GM21576 (cell line): ENCODE measurements around the gene ZNF385A.

ENCODE experiments used
- ATAC-seq: cut with Tn5 transposase; IDR thresholded peaks from one replicate; pipeline ENCODE4 v1.9.1; 2021; ENCODE audit warnings: mild to moderate bottlenecking, moderate library complexity; ENCODE audit not compliant: unreplicated experiment

The ZNF385A gene, protein sequence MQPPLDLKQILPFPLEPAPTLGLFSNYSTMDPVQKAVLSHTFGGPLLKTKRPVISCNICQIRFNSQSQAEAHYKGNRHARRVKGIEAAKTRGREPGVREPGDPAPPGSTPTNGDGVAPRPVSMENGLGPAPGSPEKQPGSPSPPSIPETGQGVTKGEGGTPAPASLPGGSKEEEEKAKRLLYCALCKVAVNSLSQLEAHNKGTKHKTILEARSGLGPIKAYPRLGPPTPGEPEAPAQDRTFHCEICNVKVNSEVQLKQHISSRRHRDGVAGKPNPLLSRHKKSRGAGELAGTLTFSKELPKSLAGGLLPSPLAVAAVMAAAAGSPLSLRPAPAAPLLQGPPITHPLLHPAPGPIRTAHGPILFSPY

DNA sequence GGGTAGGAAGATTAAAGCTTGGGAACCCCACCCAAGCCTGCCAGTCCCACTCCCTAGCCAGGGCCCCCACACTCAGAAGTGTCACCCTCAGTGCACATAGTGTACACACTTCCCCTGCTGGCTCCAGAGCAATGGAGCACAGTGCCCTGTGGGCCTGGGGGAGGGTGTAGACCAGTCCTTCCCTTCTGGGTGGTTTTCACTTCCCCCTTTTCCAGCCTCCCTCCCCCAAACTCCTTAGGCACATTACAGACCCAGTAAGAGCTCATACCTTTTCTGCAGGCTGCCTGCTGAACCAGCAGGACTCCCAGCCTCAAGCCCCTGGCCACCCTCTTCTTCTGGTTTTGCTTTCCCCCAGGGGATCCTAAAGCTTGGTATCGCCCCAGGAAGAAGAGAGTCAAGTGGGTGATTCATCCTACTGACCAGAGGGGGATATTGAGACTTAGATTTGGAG lies at the start of gene ZNF385A:
Gene ZNF385A, minus strand, starts transcription at position 143 of the 451 bp plus-strand sequence. CDS start 219 bp downstream, outside the sequence.
- ATAC-seq = no peak

DNA sequence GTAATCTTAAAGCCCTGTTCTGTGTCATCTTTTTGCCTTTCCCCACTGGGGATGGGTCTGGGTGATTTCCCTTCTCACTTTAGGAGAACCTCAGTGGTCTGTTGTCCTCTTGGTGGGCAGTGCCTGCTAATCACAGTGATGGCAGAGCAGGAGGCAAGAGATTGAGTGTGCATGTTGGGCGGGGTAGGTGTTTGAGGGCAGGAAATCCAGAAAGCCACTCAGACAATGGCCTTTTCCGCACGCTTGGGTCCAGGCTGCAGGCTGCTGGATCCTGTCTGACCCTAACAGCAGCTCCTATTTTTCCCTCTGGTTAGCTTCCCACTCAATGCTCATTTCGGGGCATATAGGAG lies 48.3 kb upstream of the ZNF385A start:
- ATAC-seq = no peak

DNA sequence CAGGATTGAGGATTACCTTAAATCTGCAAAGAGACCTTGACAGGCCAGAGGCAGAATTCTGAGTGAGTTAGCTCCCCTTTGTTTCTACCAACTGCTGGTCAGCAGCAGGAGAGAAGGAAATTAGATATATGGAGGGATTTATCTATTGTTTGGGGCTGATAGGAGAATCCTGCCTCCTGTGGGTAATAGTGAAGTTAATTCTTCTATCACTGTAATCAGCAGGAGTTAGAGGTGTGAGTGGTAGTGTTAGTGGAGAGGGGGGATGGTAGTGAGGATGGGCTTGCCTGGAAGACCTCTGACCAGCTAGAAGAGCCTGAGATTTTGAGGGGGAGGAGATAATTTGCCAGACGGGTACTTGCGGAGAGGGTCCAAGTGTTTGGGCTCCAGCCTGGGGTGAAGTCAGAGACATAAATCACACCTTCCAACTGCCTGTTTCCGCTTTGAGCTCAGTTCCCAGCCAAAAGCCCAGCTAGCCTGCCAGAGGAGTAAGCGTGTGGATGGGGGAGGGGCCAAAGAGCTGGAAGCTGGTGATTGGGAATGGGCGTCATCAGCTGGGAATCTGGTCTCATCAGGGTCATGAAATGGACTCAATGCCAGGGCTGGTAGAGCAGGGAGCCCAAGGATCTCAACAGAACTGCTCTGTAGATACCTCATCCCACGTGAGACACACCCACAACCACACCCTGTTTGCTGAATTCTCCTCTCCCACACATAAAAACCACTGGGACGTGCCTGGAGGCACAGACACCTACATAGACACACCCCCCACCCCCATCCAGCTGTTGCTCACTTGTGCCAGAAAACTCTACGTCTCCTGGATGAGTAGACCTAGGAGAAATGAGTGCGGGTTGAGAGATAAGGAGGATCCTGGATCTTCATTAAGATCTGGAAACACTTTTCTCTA lies 47.6 kb upstream of the ZNF385A start:
- ATAC-seq = no peak

DNA sequence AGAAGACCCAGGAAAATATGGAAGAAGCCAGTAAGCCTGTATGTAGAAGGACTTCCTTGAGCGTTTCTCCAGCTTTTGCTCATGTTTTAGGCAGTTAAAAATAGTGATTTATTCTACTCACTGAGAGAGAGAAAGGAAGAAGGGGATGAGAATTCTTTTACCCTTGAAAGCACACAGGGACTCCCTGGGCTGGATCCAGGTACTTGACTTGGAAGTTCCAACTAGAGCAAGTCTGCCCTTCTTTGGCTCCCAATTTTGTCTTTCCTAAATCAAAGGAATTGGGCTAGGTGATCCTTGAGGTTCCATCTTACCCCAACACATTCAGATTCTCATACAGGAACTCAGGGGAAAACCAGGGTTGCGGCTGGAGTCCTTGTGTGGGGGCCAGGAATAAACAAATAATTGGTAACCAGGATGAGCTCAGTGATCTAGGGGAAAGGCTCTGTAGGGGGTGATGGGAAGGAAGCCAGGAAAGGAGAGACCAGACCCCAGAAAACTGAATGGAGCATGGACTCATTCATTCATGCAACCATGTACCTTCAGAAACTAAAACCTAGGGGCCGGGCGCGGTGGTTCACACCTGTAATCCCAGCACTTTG lies 46.0 kb upstream of the ZNF385A start:
- no peak for ATAC-seq

DNA sequence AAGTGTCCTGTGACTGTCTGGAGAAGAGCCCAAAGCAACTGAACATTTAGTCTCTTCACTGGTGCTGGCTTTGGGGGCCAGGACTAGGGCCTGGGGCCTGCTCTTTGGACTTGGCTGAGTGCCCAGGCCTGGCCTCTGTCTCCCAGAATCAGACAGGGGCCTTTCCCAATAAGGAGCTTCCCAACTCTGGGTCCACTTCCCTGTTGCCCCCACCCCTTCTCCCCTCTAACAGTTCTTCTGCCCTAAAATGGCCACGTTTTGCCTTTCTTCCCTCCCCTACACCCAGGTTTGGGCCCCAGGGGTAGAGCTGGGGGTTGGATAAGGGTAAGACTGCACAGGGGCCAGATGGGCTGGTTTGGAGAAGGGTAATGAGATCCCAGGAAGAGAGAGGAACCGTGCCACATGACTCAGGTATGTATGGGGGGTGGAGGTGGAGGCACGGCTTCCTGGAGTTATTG lies 44.5 kb upstream of the ZNF385A start:
- no peak for ATAC-seq

DNA sequence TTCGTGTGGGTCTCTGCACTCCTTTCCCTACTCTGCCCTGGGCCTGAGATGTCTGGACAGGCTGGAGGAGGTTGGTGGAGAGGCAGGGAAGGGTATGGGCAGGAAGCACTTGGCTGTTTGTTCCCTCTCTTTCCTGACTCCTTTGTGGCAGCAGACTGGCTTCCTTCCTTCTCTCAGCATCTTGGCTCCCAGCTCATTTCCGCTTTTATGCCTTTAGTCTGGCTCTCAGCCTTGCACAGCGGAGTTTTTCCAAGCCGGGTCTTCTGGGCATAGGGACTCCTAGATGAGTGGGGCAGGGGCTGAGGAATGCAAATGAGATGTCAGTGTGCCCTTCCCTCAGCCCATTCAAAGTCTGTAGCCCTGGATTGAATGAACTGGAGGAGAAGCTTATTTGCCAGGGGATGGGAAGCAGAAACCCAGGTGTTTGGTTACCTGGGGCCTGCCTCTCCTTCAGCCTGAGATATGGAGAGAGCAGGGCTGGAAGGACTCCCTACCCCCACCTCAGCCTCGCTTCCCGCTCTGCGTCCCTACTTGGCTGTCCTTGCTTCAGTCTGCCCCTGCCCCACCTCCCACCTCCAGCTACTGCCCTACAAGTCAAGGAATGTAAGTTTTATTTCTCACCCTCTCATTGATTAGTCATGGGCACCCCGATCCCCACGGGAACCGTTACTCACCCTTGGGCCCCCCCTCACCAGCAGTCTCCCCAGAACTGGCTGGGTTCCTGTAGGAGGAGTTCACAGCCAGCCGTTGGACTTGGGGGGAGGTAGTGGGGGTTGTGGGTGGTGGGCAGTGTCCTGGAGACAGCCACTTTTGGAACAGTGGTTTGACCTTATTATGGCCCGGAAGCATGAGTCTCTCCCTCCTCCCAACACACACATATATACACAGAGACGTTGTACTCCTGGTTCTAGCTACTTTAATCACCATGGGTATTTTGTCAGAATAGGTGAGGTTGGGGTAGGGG lies 43.8 kb upstream of the ZNF385A start:
- no peak for ATAC-seq

DNA sequence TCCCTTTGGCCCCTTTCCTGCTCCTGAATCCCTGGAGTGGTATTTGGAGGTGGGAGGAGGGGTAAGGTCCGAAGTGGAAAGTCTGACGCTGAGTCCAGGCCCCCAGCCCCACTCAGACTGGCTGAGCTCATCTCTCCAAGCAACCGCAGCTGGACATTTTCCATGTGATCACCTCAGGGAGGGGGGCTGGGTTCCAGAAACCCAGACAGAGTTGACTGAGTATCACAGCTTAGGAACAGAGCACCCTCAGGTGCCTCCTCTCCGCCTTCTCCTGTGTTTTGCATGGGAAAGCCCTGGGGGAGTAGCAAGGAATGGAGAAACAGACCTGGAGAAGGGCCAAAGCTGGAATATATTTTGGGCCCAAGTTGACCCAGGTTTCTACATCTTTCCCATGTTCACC lies 42.6 kb upstream of the ZNF385A start:
- ATAC-seq = no peak

DNA sequence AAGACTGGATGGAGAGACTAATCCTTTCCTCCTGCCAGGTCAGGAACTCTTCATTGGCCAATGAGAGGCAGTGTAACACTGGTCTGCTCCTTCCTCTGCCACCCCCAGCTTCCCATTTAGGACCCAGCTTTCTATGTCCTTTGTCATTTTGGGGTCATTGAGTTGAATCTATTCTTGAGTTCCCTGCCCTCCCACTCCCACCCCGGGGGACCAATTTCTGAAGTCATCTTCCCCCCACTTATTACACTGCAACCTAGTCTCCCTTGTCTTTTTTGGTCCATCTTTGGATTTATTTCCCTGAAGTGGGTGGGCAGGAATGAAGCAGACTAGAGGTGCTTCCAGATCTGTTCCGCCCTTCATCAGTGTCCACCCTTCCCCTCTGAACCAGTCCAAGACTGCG lies 42.2 kb upstream of the ZNF385A start:
- ATAC-seq = no peak

DNA sequence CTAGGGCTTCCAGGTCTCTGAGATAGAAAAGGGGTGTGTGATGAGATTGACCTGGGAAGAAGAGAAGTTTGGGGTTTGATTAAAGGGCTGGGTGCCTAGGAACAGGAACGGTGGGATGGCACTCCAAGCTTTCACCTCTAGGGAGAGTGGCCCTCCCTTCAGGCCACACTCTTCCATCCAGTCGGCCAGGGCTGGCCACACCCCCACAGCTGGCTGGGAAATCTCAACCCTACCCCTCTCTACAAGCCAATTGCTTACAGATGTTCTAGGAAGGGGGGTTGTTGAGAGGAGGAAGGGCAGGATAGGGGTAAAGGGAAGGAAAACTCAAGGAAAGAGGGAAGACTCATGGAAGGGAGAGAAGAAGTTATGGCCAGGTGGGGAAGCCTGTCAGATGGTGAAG lies 41.2 kb upstream of the ZNF385A start:
- ATAC-seq = no peak

DNA sequence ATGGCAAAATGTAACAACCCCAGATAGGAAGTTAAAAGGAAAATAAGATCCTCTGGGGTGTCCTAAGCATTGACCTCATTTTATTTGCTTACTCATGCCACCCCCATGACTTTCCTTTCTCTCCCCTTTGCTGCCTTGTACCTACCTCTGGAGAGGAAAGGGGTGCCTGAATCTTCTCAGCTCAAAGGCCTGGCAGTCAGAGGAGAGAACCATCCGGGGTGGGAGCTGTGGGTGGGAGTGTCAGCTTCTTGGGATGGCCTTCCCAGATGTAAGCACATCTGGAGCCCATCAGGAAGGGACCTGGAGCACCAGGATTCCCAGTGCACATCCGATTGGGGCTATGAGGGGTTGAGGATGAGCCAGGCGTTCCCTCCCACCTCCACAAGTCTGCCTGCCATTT lies 39.7 kb upstream of the ZNF385A start:
- ATAC-seq = no peak

DNA sequence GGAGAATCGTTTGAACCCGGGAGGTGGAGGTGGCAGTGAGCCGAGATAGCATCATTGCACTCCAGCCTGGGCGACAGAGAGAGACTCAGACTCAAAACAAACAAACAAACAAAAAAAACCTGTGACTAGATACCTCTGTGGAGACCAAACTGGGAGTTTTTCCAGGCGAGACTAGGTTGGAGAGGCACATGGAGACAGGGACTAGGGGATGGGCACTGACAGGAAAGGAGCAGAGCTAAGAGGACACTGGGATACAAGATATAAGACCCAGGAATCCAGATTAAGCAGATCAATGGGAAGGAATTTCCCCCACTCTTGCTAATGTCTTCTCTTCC lies 39.2 kb upstream of the ZNF385A start:
- ATAC-seq = no peak

DNA sequence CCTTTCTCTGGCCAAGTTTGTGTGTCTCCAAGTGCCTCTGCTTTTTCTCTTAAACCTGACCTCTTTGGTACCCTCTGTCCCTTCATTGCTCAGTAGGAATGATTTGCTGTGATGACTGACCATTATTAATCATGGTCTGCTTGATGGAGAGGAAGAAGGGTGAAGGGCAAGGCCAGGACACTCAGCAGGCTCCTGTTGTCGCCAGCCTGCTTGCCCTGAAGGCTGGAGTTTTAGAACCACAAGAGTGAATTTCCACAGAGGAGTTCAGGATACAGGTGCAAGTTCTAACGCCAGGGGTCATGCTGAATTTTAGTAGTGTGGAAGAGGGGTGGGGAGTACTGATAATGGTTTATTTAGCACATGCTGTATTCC lies 37.3 kb upstream of the ZNF385A start:
- no peak for ATAC-seq

DNA sequence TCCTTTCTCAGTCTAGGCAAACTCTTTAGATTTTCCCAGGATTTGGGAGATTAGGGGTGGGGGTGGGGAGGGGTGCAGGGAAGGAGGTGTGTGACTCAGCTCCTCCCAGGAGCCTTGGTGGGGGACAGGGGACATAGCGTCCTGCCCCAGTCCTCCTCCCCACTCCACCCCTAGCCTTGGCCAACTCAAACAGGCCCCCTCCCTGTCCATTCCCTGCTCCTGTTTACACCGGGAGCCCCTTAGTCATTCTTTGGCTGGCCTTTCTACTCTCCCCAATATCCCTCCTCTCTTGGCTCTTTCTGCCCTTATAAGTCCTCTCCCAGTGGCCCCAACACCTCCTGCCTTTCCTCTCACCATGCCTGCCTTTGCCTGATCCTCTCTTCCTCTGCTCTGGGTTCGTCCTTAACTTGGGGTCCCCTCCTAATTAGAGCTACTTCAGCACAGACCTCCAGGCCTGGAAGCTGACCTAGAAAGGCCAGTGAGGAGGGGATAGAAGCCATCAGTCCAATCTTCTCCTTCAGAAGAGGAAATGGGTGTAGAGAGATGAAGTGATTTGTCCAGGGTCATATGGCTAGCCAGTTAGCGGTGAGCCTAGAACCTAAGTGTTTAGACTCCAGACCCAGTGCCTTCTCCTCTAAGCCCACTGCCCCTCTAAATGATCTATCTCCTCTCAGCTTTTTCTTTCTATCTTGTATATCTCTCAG lies 36.8 kb upstream of the ZNF385A start:
- no peak for ATAC-seq

DNA sequence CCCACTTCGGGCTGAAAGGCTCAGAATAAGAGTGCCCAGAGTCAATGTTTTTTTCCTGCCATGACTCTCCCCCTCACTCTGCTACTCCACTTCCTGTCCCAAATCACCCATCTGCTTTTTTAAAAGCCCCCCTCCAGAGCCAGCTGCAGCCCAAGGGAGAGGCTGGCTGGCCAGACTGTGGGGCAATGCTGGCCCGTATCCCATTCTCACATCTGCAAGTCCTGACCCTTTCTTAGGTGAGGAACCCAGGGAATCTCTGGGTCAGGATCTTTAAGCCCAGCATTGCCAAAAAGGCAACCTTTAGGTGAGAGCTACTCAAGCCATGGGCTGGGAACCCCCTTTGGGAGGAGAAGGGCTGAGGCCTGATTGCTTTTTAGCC lies 36.2 kb upstream of the ZNF385A start:
- ATAC-seq = no peak

DNA sequence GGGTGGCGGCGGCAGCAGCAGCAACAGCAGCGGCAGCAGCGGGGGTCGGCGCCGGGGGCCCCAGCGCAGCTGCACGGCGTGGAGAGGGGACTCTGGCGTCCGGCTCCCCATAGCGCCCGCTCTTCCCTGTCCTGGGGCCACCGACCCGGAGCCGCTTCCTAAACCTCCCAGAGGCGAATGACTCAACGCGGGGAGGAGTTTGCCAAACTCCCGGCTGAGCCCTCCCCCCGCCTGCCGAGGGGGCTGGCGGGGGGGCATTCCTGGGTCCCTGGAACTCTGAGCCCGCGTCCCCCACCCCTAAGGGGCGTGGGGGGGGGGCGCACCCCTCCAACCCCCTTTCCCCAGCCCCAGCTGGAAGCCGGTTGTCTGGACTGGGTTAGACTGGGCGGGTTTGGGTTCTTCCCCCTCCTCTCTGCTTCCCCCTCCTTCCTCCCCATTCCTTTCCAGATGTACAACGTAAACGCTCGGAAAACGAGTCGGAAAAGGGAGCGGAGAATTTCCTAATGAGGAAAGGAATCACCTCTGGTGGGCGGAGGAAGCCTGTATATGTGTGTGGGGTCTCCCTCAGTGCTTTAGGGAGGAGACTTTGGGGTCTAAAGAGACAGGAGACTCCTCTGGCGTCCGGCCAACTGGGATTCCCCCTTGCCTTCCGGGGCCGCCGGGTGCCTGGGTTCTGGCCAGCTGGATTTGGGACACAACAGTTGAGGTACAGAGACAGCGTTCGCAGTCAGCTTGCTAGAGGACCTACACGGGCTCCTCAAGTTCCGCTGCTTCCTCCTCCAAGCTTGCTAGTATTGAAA lies 34.8 kb upstream of the ZNF385A start, which contains the start of gene ITGA5:
Gene ITGA5, minus strand, starts transcription at position 179 of the 800 bp plus-strand sequence. Its CDS starts 68 bp downstream, at position 111.
- no peak for ATAC-seq

DNA sequence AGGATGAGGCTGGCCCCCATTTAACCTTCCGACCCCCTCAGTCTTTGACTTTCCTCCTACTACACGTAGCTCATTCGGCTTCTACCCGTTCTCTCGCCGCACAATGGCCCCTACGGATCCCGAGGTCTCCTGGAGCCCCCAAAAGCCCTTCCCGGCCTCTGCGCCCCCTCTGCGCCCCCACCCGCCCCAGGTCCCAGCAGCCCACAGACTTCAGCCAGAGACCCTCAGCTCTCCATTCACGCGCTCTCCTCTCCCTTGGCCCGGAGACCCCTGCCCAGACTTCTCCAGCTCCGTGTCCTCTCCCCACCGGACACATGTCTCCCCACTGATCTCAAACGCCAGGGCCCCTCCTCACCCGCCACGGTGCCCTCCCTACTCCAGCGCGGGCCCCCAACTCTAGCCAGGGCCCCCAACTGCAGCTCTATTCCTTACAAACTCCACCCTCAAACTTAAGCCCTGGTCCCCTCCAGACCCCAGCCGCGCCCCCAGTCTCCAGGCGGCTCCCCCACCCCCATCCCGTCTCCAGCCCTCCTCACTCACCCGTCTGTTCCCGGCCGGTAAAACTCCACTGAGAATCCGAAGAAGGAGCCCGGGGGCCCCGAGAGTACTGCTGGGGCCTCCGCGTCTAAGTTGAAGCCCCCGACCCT lies 34.0 kb upstream of the ZNF385A start:
- no peak for ATAC-seq

DNA sequence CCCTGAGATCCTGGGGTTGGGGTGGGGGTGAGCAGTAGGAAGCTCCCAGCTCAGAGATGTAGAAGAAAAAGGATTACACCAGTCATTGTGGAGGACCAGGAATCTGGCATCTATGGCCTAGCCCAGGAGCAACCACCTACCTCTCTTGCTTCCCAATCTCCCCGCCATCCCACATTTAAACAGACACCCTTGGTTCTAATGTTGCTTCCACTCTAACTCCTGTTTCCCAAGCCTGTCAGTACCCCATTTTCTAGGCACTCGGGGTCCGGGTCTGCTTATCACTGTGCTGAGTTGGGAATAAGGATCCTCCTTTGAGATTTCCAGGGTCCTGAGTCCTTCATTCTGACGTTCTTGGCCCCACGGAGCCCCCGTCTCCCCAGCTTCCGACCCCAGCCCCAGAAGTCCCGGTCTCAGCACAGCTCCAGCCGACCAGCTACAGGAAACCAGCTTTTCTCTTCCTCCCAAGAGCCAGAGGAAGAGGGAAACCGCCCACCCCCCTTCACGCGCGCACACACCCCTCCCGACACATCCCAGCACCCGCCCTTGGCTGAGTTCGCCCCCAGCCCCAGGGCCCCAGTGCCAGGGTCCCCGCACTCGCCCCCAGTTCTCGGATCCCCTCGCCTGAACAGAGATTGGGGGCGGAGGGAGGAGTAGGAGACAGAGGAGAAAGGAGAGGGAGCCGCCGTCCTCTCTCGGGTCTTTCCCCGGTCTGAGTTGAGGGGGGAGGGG lies 33.3 kb upstream of the ZNF385A start:
- ATAC-seq = no peak
